IMR-90 (cell line): ENCODE data around the gene ANKDD1B. TPM values are rescaled to one million over a fixed set of nuclear protein-coding genes. Genes with fewer than 3 reads are reported as not detected.

Experiments used
- ATAC-seq: fragments of 200-7000 bp; cut with Tn5 transposase; 2 replicates; pipeline ENCODE4 v1.9.1; 2020; ENCODE audit warnings: low read depth, mild to moderate bottlenecking, moderate library complexity
- BruUV-seq: library from RNA; stranded (reverse); fragments of 400-500 nt; replicated peaks from 2 replicates; lab custom pipeline; 2021; lab: Mats Ljungman, UMichigan
- CTCF ChIA-PET: fragments of 300-600 bp; formaldehyde crosslinking; extraction: SDS; loops from one replicate; lab custom pipeline; 2021; ENCODE audit warnings: antibody characterized with exemption; lab: Yijun Ruan, JAX
- POLR2A ChIA-PET: fragments of 300-600 bp; sonication (Branson Sonifier 250); formaldehyde crosslinking; loops from one replicate; lab custom pipeline; 2022; ENCODE audit warnings: antibody characterized with exemption; ENCODE audit not compliant: unreplicated experiment; lab: Charles Lee
- DNase-seq: peaks from one replicate; pipeline ENCODE4 v3.0.0; 2013
- H2AFZ ChIP-seq: replicated peaks from 2 replicates; pipeline ENCODE3; 2013; ENCODE audit warnings: low read length, mild to moderate bottlenecking; ENCODE audit not compliant: poor library complexity
- H2AK5ac ChIP-seq: 2 replicates; pipeline ENCODE4 v1.6.1; 2013; ENCODE audit warnings: low read depth, low read length, inconsistent platforms
- H2AK9ac ChIP-seq: replicated peaks from 2 replicates; pipeline ENCODE3; 2013; ENCODE audit warnings: mild to moderate bottlenecking, low read depth, low read length, moderate library complexity; ENCODE audit not compliant: poor library complexity
- H2BK120ac ChIP-seq: 2 replicates; pipeline ENCODE4 v1.6.1; 2013; ENCODE audit warnings: low read depth, low read length, inconsistent platforms
- H2BK15ac ChIP-seq: 3 replicates; pipeline ENCODE4 v1.6.1; 2013; ENCODE audit warnings: low read depth, low read length, inconsistent platforms
- H2BK20ac ChIP-seq: 2 replicates; pipeline ENCODE4 v1.6.1; 2013; ENCODE audit warnings: low read depth, mild to moderate bottlenecking, inconsistent platforms, low read length, moderate library complexity
- H2BK5ac ChIP-seq: 2 replicates; pipeline ENCODE4 v1.6.1; 2013; ENCODE audit warnings: mild to moderate bottlenecking, low read depth, low read length, inconsistent platforms; ENCODE audit not compliant: poor library complexity, severe bottlenecking
- H3K14ac ChIP-seq: replicated peaks from 2 replicates; pipeline ENCODE4 v1.6.1; 2013; ENCODE audit warnings: low read depth, low read length, inconsistent platforms
- H3K18ac ChIP-seq: 2 replicates; pipeline ENCODE4 v1.6.1; 2013; ENCODE audit warnings: low read depth, low read length, control low read depth
- H3K23ac ChIP-seq: 2 replicates; pipeline ENCODE4 v1.6.1; 2013; ENCODE audit warnings: low read depth, low read length, inconsistent platforms
- H3K27ac ChIP-seq: 2 replicates; pipeline ENCODE4 v1.5.1; 2013; ENCODE audit warnings: mild to moderate bottlenecking, control low read depth, low read length; ENCODE audit not compliant: insufficient read depth
- H3K27me3 ChIP-seq: 2 replicates; pipeline ENCODE4 v1.6.1; 2013; ENCODE audit warnings: low read length; ENCODE audit not compliant: control insufficient read depth, insufficient read depth
- H3K36me3 ChIP-seq: 2 replicates; pipeline ENCODE4 v1.6.1; 2013; ENCODE audit warnings: low read length, mixed read lengths; ENCODE audit not compliant: control insufficient read depth, insufficient read depth
- H3K4ac ChIP-seq: 2 replicates; pipeline ENCODE4 v1.6.1; 2013; ENCODE audit warnings: low read depth, low read length, inconsistent platforms
- H3K4me1 ChIP-seq: 2 replicates; pipeline ENCODE4 v1.6.1; 2013; ENCODE audit warnings: low read length, mixed read lengths; ENCODE audit not compliant: control insufficient read depth, insufficient read depth
- H3K4me2 ChIP-seq: 2 replicates; pipeline ENCODE4 v1.6.1; 2013; ENCODE audit warnings: low read depth, mild to moderate bottlenecking, control low read depth, low read length, moderate library complexity
- H3K4me3 ChIP-seq: 2 replicates; pipeline ENCODE4 v1.5.1; 2013; ENCODE audit warnings: low read depth, mild to moderate bottlenecking, control low read depth, low read length, moderate library complexity; ENCODE audit not compliant: insufficient read depth
- H3K56ac ChIP-seq: 2 replicates; pipeline ENCODE4 v1.6.1; 2013; ENCODE audit warnings: low read length, inconsistent platforms; ENCODE audit not compliant: insufficient read depth; ENCODE audit errors: extremely low read depth
- H3K79me1 ChIP-seq, 2 experiments: 2 replicates each; pipeline ENCODE4 v1.6.1; 2013; ENCODE audit warnings: low read length in 2 of 2, inconsistent platforms in 1 of 2, low read depth in 1 of 2
- H3K9ac ChIP-seq: 2 replicates; pipeline ENCODE4 v1.6.1; 2013; ENCODE audit warnings: low read depth, low read length, control low read depth
- H3K9me1 ChIP-seq: 2 replicates; pipeline ENCODE4 v1.6.1; 2013; ENCODE audit warnings: low read length, inconsistent platforms; ENCODE audit not compliant: insufficient read depth
- H3K9me3 ChIP-seq: 2 replicates; pipeline ENCODE4 v1.6.1; 2013; ENCODE audit warnings: low read length; ENCODE audit not compliant: control insufficient read depth, insufficient read depth
- H4K20me1 ChIP-seq: 2 replicates; pipeline ENCODE4 v1.6.1; 2013; ENCODE audit warnings: low read length, inconsistent platforms; ENCODE audit not compliant: insufficient read depth
- H4K5ac ChIP-seq: 2 replicates; pipeline ENCODE4 v1.6.1; 2013; ENCODE audit warnings: mild to moderate bottlenecking, low read depth, low read length, control low read depth
- H4K8ac ChIP-seq, 2 experiments: 2 replicates each; pipeline ENCODE4 v1.6.1; 2013; ENCODE audit warnings: low read depth in 2 of 2, low read length in 2 of 2, control low read depth in 1 of 2, inconsistent platforms in 1 of 2
- H4K91ac ChIP-seq: 2 replicates; pipeline ENCODE4 v1.6.1; 2013; ENCODE audit warnings: low read depth, low read length, inconsistent platforms; ENCODE audit not compliant: insufficient read depth
- BHLHE40 ChIP-seq: fragments of 150-350 bp; IDR thresholded peaks from 2 replicates; pipeline ENCODE4 v1.6.1; 2016; ENCODE audit warnings: mild to moderate bottlenecking, low read depth, low read length
- CEBPB ChIP-seq: IDR thresholded peaks from 2 replicates; pipeline ENCODE4 v1.6.1; 2012; ENCODE audit warnings: low read depth, low read length, improper control_type of control experiment
- MAFK ChIP-seq: IDR thresholded peaks from 2 replicates; pipeline ENCODE4 v1.6.1; 2012; ENCODE audit warnings: low read depth, low read length, improper control_type of control experiment
- POLR2A ChIP-seq: IDR thresholded peaks from 2 replicates; pipeline ENCODE4 v1.6.1; 2012; ENCODE audit warnings: mild to moderate bottlenecking, low read depth, low read length
- RCOR1 ChIP-seq: IDR thresholded peaks from 2 replicates; pipeline ENCODE4 v1.6.1; 2012; ENCODE audit warnings: mild to moderate bottlenecking, low read length, improper control_type of control experiment; ENCODE audit not compliant: insufficient replicate concordance
- RFX5 ChIP-seq: IDR thresholded peaks from 2 replicates; pipeline ENCODE4 v1.8.0; 2012; ENCODE audit warnings: low read depth, mild to moderate bottlenecking, low read length, moderate library complexity
- WGBS, 2 experiments: methylation state at CpG; one replicate each; pipeline versions ENCODE4 v1.1.5 to v1.1.7; 2013; ENCODE audit warnings: missing lambda C conversion rate in 2 of 2; ENCODE audit not compliant: insufficient read length in 1 of 2; ENCODE audit errors: extremely low coverage in 2 of 2; 5-methylcytosine and 5-hydroxymethylcytosine counted together
- dilution Hi-C: fragments of 300-500 bp; cut with HindIII; formaldehyde crosslinking; loops from one replicate; pipeline ENCODE4 v1.14.3; 2018; ENCODE audit warnings: low sequenced_read_pairs; ENCODE audit not compliant: unreplicated experiment
- in situ Hi-C: fragments of 300-500 bp; cut with MboI; formaldehyde crosslinking; loops from 3 replicates; pipeline ENCODE4 v1.14.3; 2019; ENCODE audit warnings: low sequenced_read_pairs, inconsistent platforms, mixed read lengths
- intact Hi-C: fragments of 100-400 bp; cut with micrococcal nuclease; formaldehyde crosslinking; loops from 2 replicates; pipeline ENCODE4 v1.10.0; 2022
- polyA plus RNA-seq, 3 experiments: library from polyadenylated mRNA; depleted of rRNA; stranded (reverse); fragments of >200 nt; gene quantifications; 2 replicates each; pipeline ENCODE4 v1.2.3, GENCODE V29; 2012; ENCODE audit warnings: low replicate concordance in 1 of 3
- total RNA-seq: library from RNA; depleted of rRNA; stranded (reverse); fragments of >200 nt; gene quantifications from 2 replicates; pipeline ENCODE4 v1.2.3, GENCODE V29; 2012
- TF ChIP-seq, protein P1 (sequence below): fragments of 150-350 bp; IDR thresholded peaks from 2 replicates; pipeline ENCODE4 v1.6.1; 2016; ENCODE audit warnings: low read depth, mild to moderate bottlenecking, low read length, moderate library complexity, borderline replicate concordance
- TF ChIP-seq, protein P2 (sequence below): conservative IDR thresholded peaks from 2 replicates; pipeline ENCODE4 v1.5.1; 2012; ENCODE audit warnings: mild to moderate bottlenecking, low read depth, low read length, improper control_type of control experiment

Gene ANKDD1B
- total and polyA plus RNA-seq, 2 of the 4 experiments (the other 2 are of a cell fraction) = 0.24 TPM; not detected in 1

DNA sequence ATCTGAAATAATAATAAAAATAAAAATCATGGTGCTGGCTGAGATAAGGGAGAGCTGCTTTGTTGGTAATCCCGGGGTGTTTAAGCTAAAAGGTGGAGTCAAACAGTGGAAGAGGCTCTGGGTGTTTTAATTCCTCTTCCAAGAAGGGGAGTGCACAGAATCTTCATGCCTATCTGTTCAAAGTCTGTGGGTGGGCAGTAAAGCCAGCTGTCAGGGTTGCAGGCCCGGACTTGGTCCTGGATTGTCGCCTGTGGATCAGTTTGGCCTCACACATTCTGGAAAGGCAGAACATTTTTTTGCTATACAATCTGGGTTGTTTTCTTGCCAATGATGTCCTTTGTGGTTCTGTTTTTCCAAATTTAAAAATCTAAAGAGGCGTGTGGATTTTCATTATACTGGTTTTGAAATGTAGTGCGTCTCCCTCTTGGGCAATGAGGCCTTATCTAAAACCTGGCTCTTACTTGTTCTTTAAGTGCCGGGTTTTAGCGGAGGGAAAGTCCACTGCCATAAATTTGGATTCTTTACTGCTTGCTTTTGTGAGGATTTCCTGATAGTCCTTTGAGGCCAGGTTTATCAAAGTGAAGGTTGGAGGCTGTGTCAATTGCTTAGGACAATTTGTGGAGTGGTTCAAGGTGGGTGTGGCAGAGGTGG lies 5.8 kb downstream of the ANKDD1B start:
- Histone ChIP-seq H4K8ac (no peak overlapping the region), H3K4me3 (no peak overlapping the region), H3K14ac (no peak overlapping the region), H3K27ac (no peak overlapping the region), H3K9me3 (no peaks in the 10 kb centered on the region), H2AK9ac (no peak overlapping the region), H3K27me3 (no peaks in the 10 kb centered on the region), H3K9ac (no peak overlapping the region), H3K4me1 (no peaks in the 10 kb centered on the region), H2BK120ac (no peak overlapping the region), H4K5ac (no peak overlapping the region), H3K56ac (no peak overlapping the region), H3K18ac (no peak overlapping the region), H3K9me1 (no peaks in the 10 kb centered on the region), H2AK5ac (no peak overlapping the region), H4K91ac (no peak overlapping the region), H3K4ac (no peak overlapping the region), H2BK5ac (no peak overlapping the region), H3K36me3 (no peaks in the 10 kb centered on the region), H3K4me2 (no peak overlapping the region), H3K79me1 (no peaks in the 10 kb centered on the region), H3K23ac (no peak overlapping the region), H2BK20ac (no peak overlapping the region), H4K20me1 (no peaks in the 10 kb centered on the region), H2BK15ac (no peak overlapping the region), H2AFZ (no peak overlapping the region)
- no peak for ATAC-seq
- ChIA-PET CTCF (interaction anchor here (0.9 kb wide), 1 partner anchor 17 kb away, joined by 3 read pairs; no protein-coding TSS in a partner anchor), POLR2A (no interaction called here)
- WGBS, 2 experiments = 89% methylated on average over 3 of the region's 7 CpGs; no CpG with 5 or more reads in 1 of the 2 experiments
- intact Hi-C loops = loop anchor here (5.0 kb wide), 1 partner anchor 40 kb away; no protein-coding TSS in a partner anchor
- dilution Hi-C loops = no loop called here
- no TSS peak for BruUV-seq
- in situ Hi-C loops = no loop called here
- TF ChIP-seq BHLHE40 = no peak
- TF ChIP-seq, protein P1, sequence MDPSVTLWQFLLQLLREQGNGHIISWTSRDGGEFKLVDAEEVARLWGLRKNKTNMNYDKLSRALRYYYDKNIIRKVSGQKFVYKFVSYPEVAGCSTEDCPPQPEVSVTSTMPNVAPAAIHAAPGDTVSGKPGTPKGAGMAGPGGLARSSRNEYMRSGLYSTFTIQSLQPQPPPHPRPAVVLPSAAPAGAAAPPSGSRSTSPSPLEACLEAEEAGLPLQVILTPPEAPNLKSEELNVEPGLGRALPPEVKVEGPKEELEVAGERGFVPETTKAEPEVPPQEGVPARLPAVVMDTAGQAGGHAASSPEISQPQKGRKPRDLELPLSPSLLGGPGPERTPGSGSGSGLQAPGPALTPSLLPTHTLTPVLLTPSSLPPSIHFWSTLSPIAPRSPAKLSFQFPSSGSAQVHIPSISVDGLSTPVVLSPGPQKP = no peak
- no peak for TF ChIP-seq MAFK
- no peak for TF ChIP-seq POLR2A
- TF ChIP-seq, protein P2, sequence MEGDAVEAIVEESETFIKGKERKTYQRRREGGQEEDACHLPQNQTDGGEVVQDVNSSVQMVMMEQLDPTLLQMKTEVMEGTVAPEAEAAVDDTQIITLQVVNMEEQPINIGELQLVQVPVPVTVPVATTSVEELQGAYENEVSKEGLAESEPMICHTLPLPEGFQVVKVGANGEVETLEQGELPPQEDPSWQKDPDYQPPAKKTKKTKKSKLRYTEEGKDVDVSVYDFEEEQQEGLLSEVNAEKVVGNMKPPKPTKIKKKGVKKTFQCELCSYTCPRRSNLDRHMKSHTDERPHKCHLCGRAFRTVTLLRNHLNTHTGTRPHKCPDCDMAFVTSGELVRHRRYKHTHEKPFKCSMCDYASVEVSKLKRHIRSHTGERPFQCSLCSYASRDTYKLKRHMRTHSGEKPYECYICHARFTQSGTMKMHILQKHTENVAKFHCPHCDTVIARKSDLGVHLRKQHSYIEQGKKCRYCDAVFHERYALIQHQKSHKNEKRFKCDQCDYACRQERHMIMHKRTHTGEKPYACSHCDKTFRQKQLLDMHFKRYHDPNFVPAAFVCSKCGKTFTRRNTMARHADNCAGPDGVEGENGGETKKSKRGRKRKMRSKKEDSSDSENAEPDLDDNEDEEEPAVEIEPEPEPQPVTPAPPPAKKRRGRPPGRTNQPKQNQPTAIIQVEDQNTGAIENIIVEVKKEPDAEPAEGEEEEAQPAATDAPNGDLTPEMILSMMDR = no peak
- TF ChIP-seq RFX5 = no peak
- no peak for TF ChIP-seq RCOR1
- TF ChIP-seq CEBPB = no peak
- no peak for DNase-seq
